ENCODE data around the gene CFAP47.
"Not testable (repeated sequence)": the region's sequence is repeated elsewhere in the genome, so short reads cannot be mapped to it uniquely, and the experiment has no call there.

CFAP47 gene

GRCh38 chrX:36234840-36235528 is 315.4 kb downstream of the CFAP47 start:
- not testable (repeated sequence) for DNase-seq

GRCh38 chrX:36241397-36241796 is 321.9 kb downstream of the CFAP47 start:
- no peak for DNase-seq

GRCh38 chrX:36266155-36266554 is 346.6 kb downstream of the CFAP47 start:
- DNase-seq = no peak

- DNase-seq = no peak
Observed at GRCh38 chrX:36310136-36310535, 390.6 kb downstream of the CFAP47 start.

GRCh38 chrX:36314303-36314702 is 394.8 kb downstream of the CFAP47 start:
- no peak for DNase-seq

- no peak for DNase-seq
Observed at GRCh38 chrX:36334572-36334971, 415.0 kb downstream of the CFAP47 start.

GRCh38 chrX:36336751-36337150 is 417.2 kb downstream of the CFAP47 start:
- no peak for DNase-seq

- no peak for DNase-seq
Observed at GRCh38 chrX:36344301-36344700, 424.8 kb downstream of the CFAP47 start.

- DNase-seq = no peak
Observed at GRCh38 chrX:36348509-36348908, 429.0 kb downstream of the CFAP47 start.

GRCh38 chrX:36357855-36358254 is 438.3 kb downstream of the CFAP47 start:
- DNase-seq = no peak

GRCh38 chrX:36364262-36364661 is 444.7 kb downstream of the CFAP47 start:
- no peak for DNase-seq

- no peak for DNase-seq
Observed at GRCh38 chrX:36383495-36383894, 464.0 kb downstream of the CFAP47 start.

- no peak for DNase-seq
Observed at GRCh38 chrX:36388901-36389300, 469.4 kb downstream of the CFAP47 start.

GRCh38 chrX:36401774-36402173 is 482.2 kb downstream of the CFAP47 start:
- no peak for DNase-seq

GRCh38 chrX:36407836-36408235 is 488.3 kb downstream of the CFAP47 start:
- no peak for DNase-seq

GRCh38 chrX:36414056-36414455 is 494.5 kb downstream of the CFAP47 start:
- no peak for DNase-seq

GRCh38 chrX:36422368-36422767 is 502.8 kb downstream of the CFAP47 start:
- no peak for DNase-seq

GRCh38 chrX:36431819-36432218 is 512.3 kb downstream of the CFAP47 start:
- DNase-seq = no peak

- no peak for DNase-seq
Observed at GRCh38 chrX:36434522-36434921, 515.0 kb downstream of the CFAP47 start.
